Measurements from ENCODE around the gene PLEKHM2.

- TF ChIP-seq REST (IDR thresholded peaks at IDR 0.05; ENCODE audit: borderline replicate concordance) (no peak), CTCF (IDR thresholded peaks at IDR 0.05; ENCODE audit: poor library complexity, severe bottlenecking) (no peak), EZH2 (IDR thresholded peaks at IDR 0.05; ENCODE audit: borderline replicate concordance, insufficient read depth, low read length, poor library complexity, severe bottlenecking) (no peak), RAD21 (conservative IDR thresholded peaks at IDR 0.05) (no peak)
Observed at GRCh38 chr1:15724949-15725880, 41.1 kb downstream of the PLEKHM2 start.
